GM23338 (cell line): ENCODE data around the gene GRK5. TPM values are rescaled to one million over a fixed set of nuclear protein-coding genes. Genes with fewer than 3 reads are reported as not detected.

ENCODE experiments used
- ATAC-seq: fragments of 200-7000 bp; cut with Tn5 transposase; 3 replicates; pipeline ENCODE4 v1.9.1; 2020
- DNase-seq: peaks from one replicate; pipeline ENCODE4 v3.0.0-alpha.2; 2015; ENCODE audit warnings: low spot score
- H2AFZ ChIP-seq: fragments of 200-600 bp; sonication (generic); 2 replicates; pipeline ENCODE4 v1.8.0; 2016; ENCODE audit warnings: antibody characterized with exemption, mild to moderate bottlenecking, moderate library complexity
- H3F3A ChIP-seq: fragments of 200-600 bp; sonication (generic); replicated peaks from 2 replicates; pipeline ENCODE4 v1.8.0; 2017; ENCODE audit warnings: antibody characterized with exemption, mixed run types, low read depth
- H3K27ac ChIP-seq: fragments of 200-600 bp; sonication (generic); 2 replicates; pipeline ENCODE4 v1.6.1; 2016; ENCODE audit warnings: low read depth
- H3K27me3 ChIP-seq: fragments of 200-600 bp; sonication (generic); 2 replicates; pipeline ENCODE4 v1.8.0; 2016; ENCODE audit warnings: mild to moderate bottlenecking, mixed run types, moderate library complexity; ENCODE audit not compliant: insufficient read depth
- H3K36me3 ChIP-seq: fragments of 200-600 bp; sonication (generic); 2 replicates; pipeline ENCODE4 v1.8.0; 2016; ENCODE audit warnings: mild to moderate bottlenecking; ENCODE audit not compliant: insufficient read depth
- H3K4me1 ChIP-seq: fragments of 200-600 bp; sonication (generic); 2 replicates; pipeline ENCODE4 v1.8.0; 2016; ENCODE audit warnings: mild to moderate bottlenecking, moderate library complexity; ENCODE audit not compliant: insufficient read depth
- H3K4me2 ChIP-seq: fragments of 200-600 bp; sonication (generic); 2 replicates; pipeline ENCODE4 v1.7.1; 2017; ENCODE audit warnings: mixed run types
- H3K4me3 ChIP-seq: fragments of 200-600 bp; sonication (generic); 2 replicates; pipeline ENCODE4 v1.6.1; 2016; ENCODE audit warnings: mixed run types
- H3K79me2 ChIP-seq: fragments of 200-600 bp; sonication (generic); replicated peaks from 2 replicates; pipeline ENCODE4 v1.8.0; 2017; ENCODE audit warnings: mild to moderate bottlenecking; ENCODE audit not compliant: insufficient read depth
- H3K9me2 ChIP-seq: fragments of 200-600 bp; sonication (generic); 2 replicates; pipeline ENCODE4 v1.8.0; 2017; ENCODE audit not compliant: insufficient read depth
- H4K20me1 ChIP-seq: fragments of 200-600 bp; sonication (generic); replicated peaks from 2 replicates; pipeline ENCODE4 v1.8.0; 2017; ENCODE audit warnings: mild to moderate bottlenecking; ENCODE audit not compliant: insufficient read depth
- H3K27ac Mint-ChIP-seq: 2 replicates; pipeline ENCODE4 v1.8.0; 2020; ENCODE audit warnings: inconsistent platforms, mild to moderate bottlenecking, moderate library complexity, mixed read lengths
- H3K27me3 Mint-ChIP-seq: 3 replicates; pipeline ENCODE4 v1.8.0; 2022; ENCODE audit warnings: low read depth, mild to moderate bottlenecking, moderate library complexity, mixed read lengths, inconsistent platforms; ENCODE audit not compliant: insufficient read depth, poor library complexity
- H3K36me3 Mint-ChIP-seq: 3 replicates; pipeline ENCODE4 v1.8.0; 2021; ENCODE audit warnings: low read depth, mild to moderate bottlenecking, inconsistent platforms, moderate library complexity, mixed read lengths
- H3K4me1 Mint-ChIP-seq: 3 replicates; pipeline ENCODE4 v1.8.0; 2020; ENCODE audit warnings: mild to moderate bottlenecking, inconsistent platforms, mixed read lengths
- H3K4me3 Mint-ChIP-seq: 3 replicates; pipeline ENCODE4 v1.8.0; 2021; ENCODE audit warnings: moderate library complexity, mild to moderate bottlenecking, inconsistent platforms, mixed read lengths
- H3K9me3 Mint-ChIP-seq: 3 replicates; pipeline ENCODE4 v1.8.0; 2020; ENCODE audit warnings: moderate library complexity, mild to moderate bottlenecking, inconsistent platforms, mixed read lengths
- CREB1 ChIP-seq: fragments of 250-450 bp; sonication (Bioruptor Pico); IDR thresholded peaks from 2 replicates; pipeline ENCODE4 v1.5.0; 2020; ENCODE audit warnings: low read depth, mild to moderate bottlenecking, moderate library complexity
- CTCF ChIP-seq, 2 experiments: fragments of 200-600 bp in 1 of 2; sonication (generic) in 1 of 2; conservative IDR thresholded peaks; 2 replicates each; pipeline versions ENCODE4 v1.5.1 to v1.6.1; 2016 to 2017; ENCODE audit warnings: antibody characterized with exemption in 2 of 2, low read depth in 2 of 2, mild to moderate bottlenecking in 2 of 2, moderate library complexity in 1 of 2
- ETS1 ChIP-seq: IDR thresholded peaks from 2 replicates; pipeline ENCODE4 v1.6.1; 2016; ENCODE audit warnings: antibody characterized with exemption
- EZH2 ChIP-seq: fragments of 200-600 bp; sonication (generic); IDR thresholded peaks from one replicate; pipeline ENCODE4 v1.8.0; 2017; ENCODE audit warnings: antibody characterized with exemption, mild to moderate bottlenecking, low read depth; ENCODE audit not compliant: unreplicated experiment
- EZH2phosphoT487 ChIP-seq: fragments of 200-600 bp; sonication (generic); IDR thresholded peaks from one replicate; pipeline ENCODE4 v1.8.1; 2018; ENCODE audit warnings: antibody characterized with exemption; ENCODE audit not compliant: unreplicated experiment
- JUNB ChIP-seq: IDR thresholded peaks from one replicate; pipeline ENCODE4 v1.6.1; 2016; ENCODE audit warnings: antibody characterized with exemption; ENCODE audit not compliant: unreplicated experiment
- NANOG ChIP-seq: IDR thresholded peaks from 2 replicates; pipeline ENCODE4 v1.6.1; 2016; ENCODE audit warnings: antibody characterized with exemption, borderline replicate concordance
- POLR2AphosphoS5 ChIP-seq: IDR thresholded peaks from 2 replicates; pipeline ENCODE4 v1.6.1; 2016; ENCODE audit warnings: antibody characterized with exemption, low read depth
- REST ChIP-seq: IDR thresholded peaks from one replicate; pipeline ENCODE4 v1.6.1; 2018; ENCODE audit warnings: antibody characterized with exemption; ENCODE audit not compliant: unreplicated experiment
- STAT1 ChIP-seq: IDR thresholded peaks from one replicate; pipeline ENCODE4 v1.6.1; 2016; ENCODE audit warnings: antibody characterized with exemption; ENCODE audit not compliant: unreplicated experiment
- ZNF114 ChIP-seq: fragments of 250-450 bp; sonication (Bioruptor Pico); IDR thresholded peaks from 2 replicates; pipeline ENCODE4 v1.5.0; 2020; ENCODE audit warnings: mild to moderate bottlenecking, moderate library complexity
- ZNF331 ChIP-seq: fragments of 250-450 bp; sonication (Bioruptor Pico); IDR thresholded peaks from 2 replicates; pipeline ENCODE4 v1.5.0; 2020; ENCODE audit warnings: low read depth, mild to moderate bottlenecking, moderate library complexity
- ZNF462 ChIP-seq: fragments of 250-450 bp; sonication (Bioruptor Pico); IDR thresholded peaks from 2 replicates; pipeline ENCODE4 v1.5.0; 2020; ENCODE audit warnings: mild to moderate bottlenecking, moderate library complexity
- polyA plus RNA-seq: library from polyadenylated mRNA; unstranded; fragments of >200 nt; fragmentation: Nextera tagmentation; extraction: Ambion mirVana; gene quantifications from 2 replicates; pipeline ENCODE4 v1.2.1, GENCODE V29; 2016
- total RNA-seq: library from RNA; depleted of rRNA; stranded (reverse); fragments of >200 nt; shearing (Covaris generic); gene quantifications from 2 replicates; pipeline ENCODE4 v1.2.3, GENCODE V29; 2014

GRK5 gene
- total and polyA plus RNA-seq, 2 experiments from 2014 or later = 0.53 to 2.0 TPM

GRCh38 chr10:119297207-119297968, 90.0 kb downstream of the GRK5 start:
- Histone ChIP-seq H4K20me1 (no peaks in the 10 kb centered on the region), H3F3A (no peaks in the 10 kb centered on the region), H3K4me2 (no peak overlapping the region), H3K4me3 (no peak overlapping the region), H3K36me3 (no peaks in the 10 kb centered on the region), H2AFZ (no peak overlapping the region), H3K4me1 (no peaks in the 10 kb centered on the region), H3K79me2 (no peaks in the 10 kb centered on the region), H3K9me2 (no peaks in the 10 kb centered on the region), H3K27me3 (no peaks in the 10 kb centered on the region), H3K27ac (no peak overlapping the region)
- H3K27ac Mint-ChIP-seq = no peak overlapping the region
- peaks cover 8% of the 10 kb centered on the region; the same call in 2 of the 3 replicates for H3K4me1 Mint-ChIP-seq
- H3K27me3 Mint-ChIP-seq = peaks cover 2% of the 10 kb centered on the region
- no peak for DNase-seq
- peaks cover 11% of the 10 kb centered on the region for H3K9me3 Mint-ChIP-seq
- TF ChIP-seq ZNF331 (no peak), ZNF114 (CRISPR knock-in tag) (no peak), JUNB (no peak), POLR2AphosphoS5 (no peak), EZH2phosphoT487 (no peak), REST (no peak), NANOG (no peak), ETS1 (no peak), CTCF (conservative IDR thresholded peaks at IDR 0.05; ENCODE audit: low read depth in 2 of 2) (no peak), CREB1 (CRISPR knock-in tag) (no peak), EZH2 (no peak), ZNF462 (CRISPR knock-in tag) (no peak), STAT1 (no peak)
- ATAC-seq = no peak
- H3K36me3 Mint-ChIP-seq = peaks cover 3% of the 10 kb centered on the region; the same call in 1 of the 3 replicates
- H3K4me3 Mint-ChIP-seq = no peak overlapping the region
